IPS-20b (cell line): ENCODE data around the gene RFPL4AL1.
"Not testable (repeated sequence)": the region's sequence is repeated elsewhere in the genome, so short reads cannot be mapped to it uniquely, and the experiment has no call there.

Experiments used
- H3K27ac ChIP-seq: one replicate; pipeline ENCODE4 v1.5.1; 2013; ENCODE audit warnings: low read length
- H3K27me3 ChIP-seq: 2 replicates; pipeline ENCODE4 v1.6.1; 2013; ENCODE audit warnings: mild to moderate bottlenecking, low read length, inconsistent platforms; ENCODE audit not compliant: insufficient read depth
- H3K36me3 ChIP-seq: 2 replicates; pipeline ENCODE4 v1.6.1; 2013; ENCODE audit warnings: low read depth, mild to moderate bottlenecking, inconsistent platforms, low read length, moderate library complexity; ENCODE audit not compliant: insufficient read depth
- H3K4me1 ChIP-seq: 2 replicates; pipeline ENCODE4 v1.6.1; 2013; ENCODE audit warnings: mild to moderate bottlenecking, control low read depth, inconsistent platforms, low read length, moderate library complexity; ENCODE audit not compliant: insufficient read depth
- H3K4me3 ChIP-seq: 2 replicates; pipeline ENCODE4 v1.5.1; 2013; ENCODE audit warnings: mild to moderate bottlenecking, low read length, inconsistent platforms
- H3K9ac ChIP-seq: 2 replicates; pipeline ENCODE4 v1.6.1; 2013; ENCODE audit warnings: low read depth, mild to moderate bottlenecking, inconsistent platforms, low read length, moderate library complexity
- H3K9me3 ChIP-seq: 2 replicates; pipeline ENCODE4 v1.6.1; 2013; ENCODE audit warnings: mild to moderate bottlenecking, low read depth, low read length, inconsistent platforms; ENCODE audit not compliant: insufficient read depth

Gene RFPL4AL1

DNA sequence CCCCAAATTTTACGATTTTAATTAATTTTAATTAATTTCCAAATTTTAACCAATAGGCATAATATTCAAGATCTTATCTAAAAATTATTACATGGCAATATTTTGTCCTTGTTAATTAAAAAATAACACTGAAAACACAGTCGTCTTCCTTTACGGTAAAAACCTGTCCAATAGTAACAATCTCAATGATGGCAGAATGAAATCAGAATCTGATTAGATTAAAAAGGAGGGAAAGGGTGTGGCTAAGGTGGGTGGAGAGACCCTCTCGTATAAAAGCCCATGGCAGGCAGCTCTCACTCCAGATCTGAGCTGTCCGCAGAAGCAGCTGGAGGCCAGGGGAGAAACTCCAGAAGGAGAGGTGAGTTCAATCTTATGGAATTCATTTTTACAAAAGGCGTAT, at the start of gene RFPL4AL1:
Gene RFPL4AL1, plus strand, starts transcription at position 301 of the 400 bp plus-strand sequence. CDS start 2,687 bp downstream, outside the sequence.
- H3K9me3 ChIP-seq = peaks cover 72% of the 10 kb centered on the region
- H3K27ac ChIP-seq, H3K27me3 ChIP-seq, H3K36me3 ChIP-seq, H3K9ac ChIP-seq, H3K4me1 ChIP-seq, H3K4me3 ChIP-seq: not testable (repeated sequence)

DNA sequence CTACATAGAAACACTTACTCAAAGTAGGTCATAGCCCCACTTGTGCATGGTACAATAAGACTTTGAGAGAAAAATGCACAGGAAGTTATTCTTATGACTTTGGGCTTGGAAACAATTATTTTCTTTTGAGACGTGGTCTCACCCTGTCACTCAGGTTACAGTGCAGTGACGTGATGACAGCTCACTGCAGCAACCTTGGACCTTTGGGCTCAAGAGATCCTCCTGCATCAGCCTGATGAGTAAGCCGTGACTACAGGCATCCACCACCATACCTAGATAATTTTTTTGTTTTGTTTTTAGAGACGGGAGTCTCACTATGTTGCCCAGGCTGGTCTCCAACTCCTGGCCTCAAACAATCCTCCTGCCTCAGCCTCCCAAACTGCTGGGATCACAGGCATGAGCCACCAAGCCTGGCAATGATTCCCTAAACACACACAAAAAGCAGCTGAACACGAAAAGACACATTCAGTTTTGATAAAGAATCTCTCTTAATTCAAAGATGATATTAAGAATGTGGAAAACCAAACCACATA, 48.6 kb upstream of the RFPL4AL1 start:
- peaks cover 92% of the 10 kb centered on the region for H3K9me3 ChIP-seq

GRCh38 chr19:55720801-55721200, 48.1 kb upstream of the RFPL4AL1 start:
- peaks cover 89% of the 10 kb centered on the region for H3K9me3 ChIP-seq
- H3K36me3 ChIP-seq = no peaks in the 10 kb centered on the region
- H3K27ac ChIP-seq = no peak overlapping the region
- no peak overlapping the region for H3K9ac ChIP-seq
- no peaks in the 10 kb centered on the region for H3K4me1 ChIP-seq
- no peak overlapping the region for H3K4me3 ChIP-seq
- H3K27me3 ChIP-seq = no peaks in the 10 kb centered on the region

More for the DNA sequence above, 48.6 kb upstream of the RFPL4AL1 start:
- Histone ChIP-seq H3K4me1 (no peaks in the 10 kb centered on the region), H3K27me3 (no peaks in the 10 kb centered on the region), H3K9ac (no peak overlapping the region), H3K4me3 (no peak overlapping the region), H3K27ac (no peak overlapping the region), H3K36me3 (no peaks in the 10 kb centered on the region)

GRCh38 chr19:55723491-55723890, 45.4 kb upstream of the RFPL4AL1 start:
- Histone ChIP-seq H3K36me3 (no peaks in the 10 kb centered on the region), H3K4me1 (no peaks in the 10 kb centered on the region), H3K27ac (no peak overlapping the region), H3K9ac (no peak overlapping the region), H3K4me3 (no peak overlapping the region), H3K27me3 (no peaks in the 10 kb centered on the region), H3K9me3 (peaks cover 91% of the 10 kb centered on the region)

- not testable (repeated sequence) for H3K27me3 ChIP-seq, H3K4me1 ChIP-seq, H3K9ac ChIP-seq, H3K27ac ChIP-seq, H3K36me3 ChIP-seq, H3K4me3 ChIP-seq
- peaks cover 78% of the 10 kb centered on the region for H3K9me3 ChIP-seq
Measured at GRCh38 chr19:55730378-55730777, 38.5 kb upstream of the RFPL4AL1 start.

GRCh38 chr19:55738302-55738701, 30.6 kb upstream of the RFPL4AL1 start, which contains the start of gene NLRP9:
Gene NLRP9, minus strand, starts transcription at chr19:55738402. Its CDS starts 28 bp downstream, at chr19:55738374.
- Histone ChIP-seq H3K36me3 (no peaks in the 10 kb centered on the region), H3K4me1 (no peaks in the 10 kb centered on the region), H3K9ac (no peak within 1 kb of the TSS), H3K4me3 (no peak within 1 kb of the TSS), H3K27me3 (no peaks in the 10 kb centered on the region), H3K27ac (no peak within 1 kb of the TSS), H3K9me3 (peaks cover 77% of the 10 kb centered on the region)

- Histone ChIP-seq H3K27me3 (no peaks in the 10 kb centered on the region), H3K4me3 (no peak overlapping the region), H3K36me3 (no peaks in the 10 kb centered on the region), H3K9ac (no peak overlapping the region), H3K4me1 (no peaks in the 10 kb centered on the region), H3K9me3 (peaks cover 89% of the 10 kb centered on the region), H3K27ac (no peak overlapping the region)
Measured at GRCh38 chr19:55750715-55751114, 18.2 kb upstream of the RFPL4AL1 start.

- Histone ChIP-seq H3K27ac (no peak overlapping the region), H3K4me1 (no peaks in the 10 kb centered on the region), H3K9ac (no peak overlapping the region), H3K9me3 (peaks cover 80% of the 10 kb centered on the region), H3K27me3 (no peaks in the 10 kb centered on the region), H3K36me3 (no peaks in the 10 kb centered on the region), H3K4me3 (no peak overlapping the region)
Measured at GRCh38 chr19:55753401-55753800, 15.5 kb upstream of the RFPL4AL1 start.

DNA sequence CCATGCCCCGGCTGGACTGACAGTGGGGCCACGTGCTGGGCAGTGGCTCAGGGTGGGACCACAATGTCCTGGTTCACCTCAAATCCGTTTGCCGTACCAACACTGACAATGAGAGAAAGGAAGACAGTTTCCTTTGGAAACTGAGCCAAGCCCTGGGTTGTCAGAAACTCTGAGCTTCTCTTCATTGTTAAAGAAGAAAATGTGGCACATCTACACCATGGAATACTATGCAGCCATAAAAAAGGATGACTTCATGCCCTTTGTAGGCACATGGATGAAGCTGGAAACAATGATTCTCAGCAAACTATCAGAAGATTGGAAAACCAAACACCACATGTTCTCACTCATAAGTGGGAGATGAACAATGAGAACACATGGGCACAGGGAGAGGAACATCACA, 12.1 kb upstream of the RFPL4AL1 start:
- peaks cover 69% of the 10 kb centered on the region for H3K9me3 ChIP-seq
- H3K27ac ChIP-seq, H3K9ac ChIP-seq, H3K27me3 ChIP-seq, H3K4me1 ChIP-seq, H3K36me3 ChIP-seq, H3K4me3 ChIP-seq: not testable (repeated sequence)

- H3K27me3 ChIP-seq, H3K4me3 ChIP-seq, H3K36me3 ChIP-seq, H3K9ac ChIP-seq, H3K4me1 ChIP-seq, H3K27ac ChIP-seq: not testable (repeated sequence)
- peaks cover 51% of the 10 kb centered on the region for H3K9me3 ChIP-seq
Measured at GRCh38 chr19:55758797-55759196, 10.1 kb upstream of the RFPL4AL1 start, which contains the start of gene RFPL4A. Gene RFPL4A, plus strand, starts transcription at chr19:55759097. Its CDS starts 2,704 bp downstream, at chr19:55761801.

DNA sequence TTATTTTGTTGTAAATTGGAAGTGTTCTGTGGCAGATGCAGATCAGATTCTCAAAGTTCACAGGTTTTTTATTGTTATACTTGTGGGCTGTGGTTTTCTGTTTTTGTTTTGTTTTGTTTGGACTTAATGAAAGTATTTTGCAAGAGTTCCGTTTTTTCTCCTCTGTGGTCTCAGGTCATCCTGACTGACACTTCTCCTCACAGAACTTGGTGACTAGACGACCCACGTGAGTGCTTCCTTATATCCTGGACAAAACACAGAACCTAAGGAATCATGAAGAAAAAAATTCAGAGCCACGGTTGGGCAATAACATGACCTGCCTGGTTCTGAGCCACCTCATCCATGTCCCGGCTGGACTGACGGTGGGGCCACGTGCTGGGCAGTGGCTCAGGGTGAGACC, 2.5 kb upstream of the RFPL4AL1 start:
- Histone ChIP-seq H3K4me1 (no peaks in the 10 kb centered on the region), H3K9me3 (peaks cover 63% of the 10 kb centered on the region), H3K9ac (no peak overlapping the region), H3K4me3 (no peak overlapping the region), H3K36me3 (no peaks in the 10 kb centered on the region), H3K27me3 (no peaks in the 10 kb centered on the region), H3K27ac (no peak overlapping the region)

DNA sequence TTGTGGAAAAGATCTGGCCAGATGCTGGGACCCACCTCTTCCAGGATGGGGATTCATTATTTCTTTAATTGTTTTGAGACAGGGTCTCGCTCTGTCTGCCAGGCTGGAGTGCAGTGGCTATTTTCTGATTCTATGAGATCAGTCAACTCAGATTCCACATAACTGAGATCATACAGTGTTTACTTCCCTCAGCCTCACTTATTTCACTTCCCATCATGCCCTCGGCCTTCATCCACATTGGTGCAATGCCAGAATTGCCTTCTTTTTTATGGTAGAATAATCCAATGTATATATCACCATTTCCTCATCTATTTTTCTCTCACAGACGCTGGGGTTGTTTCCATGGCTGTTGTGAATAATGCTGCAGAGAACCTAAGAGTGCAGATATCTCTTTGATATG, 714 bp downstream of the RFPL4AL1 start:
- peaks cover 67% of the 10 kb centered on the region for H3K9me3 ChIP-seq
- not testable (repeated sequence) for H3K27ac ChIP-seq, H3K27me3 ChIP-seq, H3K9ac ChIP-seq, H3K4me3 ChIP-seq, H3K36me3 ChIP-seq, H3K4me1 ChIP-seq
